ENCODE measurements around the gene ZXDC.

GRCh38 chr3:126396536-126396935 lies 79.2 kb downstream of the ZXDC start:
- TF ChIP-seq CTCF (conservative IDR thresholded peaks at IDR 0.05; ENCODE audit: low read length) (no peak), EZH2phosphoT487 (IDR thresholded peaks at IDR 0.05; ENCODE audit: borderline replicate concordance) (no peak)

All from Loucy (cell line).